Adrenal gland (tissue), 5 donors: ENCODE measurements around the gene ZHX3.

Source experiments
- POLR2A ChIP-seq, 2 donors: fragments of 450-650 bp; IDR thresholded peaks; one replicate each; pipeline ENCODE4 v1.6.1; 2017; ENCODE audit warnings: antibody characterized with exemption in 2 of 2, mild to moderate bottlenecking in 2 of 2, moderate library complexity in 1 of 2
- TF ChIP-seq, protein P1 (sequence below), 6 experiments: fragments of 450-650 bp in 4 of 6; fragments of 200-600 bp in 2 of 6; sonication (generic) in 1 of 6; IDR thresholded peaks; 1 replicate in 5 of 6; 2 replicates in 1 of 6; pipeline versions ENCODE4 v1.5.1 to v1.8.0; 2016 to 2021; ENCODE audit warnings: antibody characterized with exemption in 6 of 6, mild to moderate bottlenecking in 2 of 6, moderate library complexity in 1 of 6
- donor health status: DM: no; HTN: no; CAD: no.

DNA sequence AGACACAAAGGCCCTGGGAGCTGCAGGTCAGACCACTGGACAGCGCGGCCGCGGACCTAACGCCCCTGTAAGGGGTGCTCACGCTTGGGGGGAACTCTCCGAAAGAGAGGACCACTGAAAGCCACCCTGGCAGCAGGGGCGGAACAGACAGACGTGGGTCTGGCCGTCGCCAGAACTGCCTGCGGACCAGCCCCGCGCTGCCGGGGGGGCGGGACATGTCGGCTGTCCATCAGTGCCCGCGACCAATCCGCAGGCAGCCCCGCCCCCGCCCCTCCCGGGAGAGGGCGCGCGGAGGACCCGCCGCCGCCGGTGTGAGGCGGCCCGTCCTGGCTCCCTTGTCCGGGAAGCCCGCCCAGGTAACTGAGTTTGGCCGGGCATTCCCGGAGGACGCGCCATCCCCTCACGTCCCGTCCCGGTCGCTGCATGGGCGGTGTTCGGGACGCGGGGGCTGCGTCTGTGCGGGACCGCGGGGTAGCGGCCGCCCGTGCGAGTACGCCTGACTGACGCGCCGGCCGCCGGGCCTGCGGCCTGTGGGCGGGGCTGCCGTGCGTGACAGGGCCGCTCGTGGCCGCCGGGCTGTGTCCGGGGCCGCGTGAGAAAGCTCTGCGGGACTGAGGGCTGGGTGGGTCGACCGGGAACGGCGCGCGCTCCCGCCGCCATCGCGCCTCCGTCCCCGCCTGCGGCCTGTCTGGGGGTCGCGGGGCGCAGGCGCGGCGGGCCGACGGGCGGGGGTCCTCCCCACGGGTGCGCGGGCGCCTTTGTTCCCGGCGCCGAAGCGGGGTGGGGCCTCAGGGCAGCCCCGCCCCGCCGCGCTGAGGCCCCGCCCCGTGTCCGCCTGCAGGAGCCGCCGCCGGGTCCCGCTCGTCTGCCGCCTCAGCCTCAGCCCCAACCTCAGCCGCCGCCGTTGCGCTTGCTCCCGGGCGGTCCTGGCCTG is 180.6 kb downstream of the ZHX3 start, which contains the start of gene PLCG1:
- TF ChIP-seq, protein P1, sequence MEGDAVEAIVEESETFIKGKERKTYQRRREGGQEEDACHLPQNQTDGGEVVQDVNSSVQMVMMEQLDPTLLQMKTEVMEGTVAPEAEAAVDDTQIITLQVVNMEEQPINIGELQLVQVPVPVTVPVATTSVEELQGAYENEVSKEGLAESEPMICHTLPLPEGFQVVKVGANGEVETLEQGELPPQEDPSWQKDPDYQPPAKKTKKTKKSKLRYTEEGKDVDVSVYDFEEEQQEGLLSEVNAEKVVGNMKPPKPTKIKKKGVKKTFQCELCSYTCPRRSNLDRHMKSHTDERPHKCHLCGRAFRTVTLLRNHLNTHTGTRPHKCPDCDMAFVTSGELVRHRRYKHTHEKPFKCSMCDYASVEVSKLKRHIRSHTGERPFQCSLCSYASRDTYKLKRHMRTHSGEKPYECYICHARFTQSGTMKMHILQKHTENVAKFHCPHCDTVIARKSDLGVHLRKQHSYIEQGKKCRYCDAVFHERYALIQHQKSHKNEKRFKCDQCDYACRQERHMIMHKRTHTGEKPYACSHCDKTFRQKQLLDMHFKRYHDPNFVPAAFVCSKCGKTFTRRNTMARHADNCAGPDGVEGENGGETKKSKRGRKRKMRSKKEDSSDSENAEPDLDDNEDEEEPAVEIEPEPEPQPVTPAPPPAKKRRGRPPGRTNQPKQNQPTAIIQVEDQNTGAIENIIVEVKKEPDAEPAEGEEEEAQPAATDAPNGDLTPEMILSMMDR (IDR thresholded peaks at IDR 0.05) = peak in 2 of 6 experiments; percentile 1 to 15
- peak; percentile 59 to 62 for TF ChIP-seq POLR2A (IDR thresholded peaks at IDR 0.05)
